Thoracic aorta (tissue), 2 donors: Measurements from ENCODE around the gene PITPNC1. TPM values are rescaled to one million over a fixed set of nuclear protein-coding genes. Genes with fewer than 3 reads are reported as not detected.
"Not testable (repeated sequence)": the region's sequence is repeated elsewhere in the genome, so short reads cannot be mapped to it uniquely, and the experiment has no call there.

Source experiments
- ATAC-seq: fragments of 150-250 bp; one replicate; pipeline ENCODE4 v1.8.0; 2017; ENCODE audit warnings: low read depth; ENCODE audit not compliant: insufficient number of reproducible peaks, low FRiP score
- DNase-seq: peaks from one replicate; pipeline ENCODE4 v3.0.0-alpha.2; 2020; ENCODE audit warnings: low spot score
- H3K27ac ChIP-seq, 2 donors: fragments of 200-600 bp; sonication (generic); 1 replicate in 1 of 2; 2 replicates in 1 of 2; pipeline ENCODE4 v1.5.1; 2016; ENCODE audit warnings: mild to moderate bottlenecking in 2 of 2, moderate library complexity in 2 of 2
- H3K27me3 ChIP-seq: fragments of 200-600 bp; sonication (generic); replicated peaks from 2 replicates; pipeline ENCODE4 v1.6.0; 2016; ENCODE audit warnings: mild to moderate bottlenecking; ENCODE audit not compliant: insufficient read depth
- H3K36me3 ChIP-seq: fragments of 200-600 bp; sonication (generic); one replicate; pipeline ENCODE4 v1.5.1; 2016
- H3K4me1 ChIP-seq, 2 donors: fragments of 200-600 bp; sonication (generic); 1 replicate in 1 of 2; 2 replicates in 1 of 2; pipeline versions ENCODE4 v1.5.1 to v1.6.0; 2016; ENCODE audit warnings: low read depth in 2 of 2, mild to moderate bottlenecking in 1 of 2; ENCODE audit not compliant: control insufficient read depth in 1 of 2
- H3K4me3 ChIP-seq: fragments of 200-600 bp; sonication (generic); 2 replicates; pipeline ENCODE4 v1.5.1; 2016; ENCODE audit warnings: mild to moderate bottlenecking
- H3K9me3 ChIP-seq: fragments of 200-600 bp; sonication (generic); 2 replicates; pipeline ENCODE4 v1.5.1; 2016
- CTCF ChIP-seq: fragments of 200-600 bp; sonication (generic); IDR thresholded peaks from one replicate; pipeline ENCODE4 v1.5.1; 2019; ENCODE audit warnings: antibody characterized with exemption
- total RNA-seq, 2 donors: library from RNA; depleted of rRNA; stranded (reverse); fragments of >200 nt; gene quantifications; one replicate each; pipeline versions ENCODE4 v1.1.0 to v1.2.3, GENCODE V29; 2016

Gene PITPNC1
- total RNA-seq, 2 donors from 2014 or later = 8.4 to 28.8 TPM

GRCh38 chr17:67700725-67701119 is 323.6 kb downstream of the PITPNC1 start:
- H3K36me3 ChIP-seq = no peaks in the 10 kb centered on the region
- H3K4me3 ChIP-seq = no peak overlapping the region
- no peaks in the 10 kb centered on the region for H3K4me1 ChIP-seq
- DNase-seq (no peak), ATAC-seq (no peak)
- H3K9me3 ChIP-seq = no peaks in the 10 kb centered on the region
- no peaks in the 10 kb centered on the region for H3K27me3 ChIP-seq
- H3K27ac ChIP-seq = no peak overlapping the region
- TF ChIP-seq CTCF = no peak

- not testable (repeated sequence) for H3K4me1 ChIP-seq, H3K27me3 ChIP-seq, ATAC-seq, H3K36me3 ChIP-seq, H3K4me3 ChIP-seq, H3K9me3 ChIP-seq, DNase-seq, H3K27ac ChIP-seq
Observed at GRCh38 chr17:67702861-67703260, 325.8 kb downstream of the PITPNC1 start.

- Histone ChIP-seq H3K4me1 (no peaks in the 10 kb centered on the region), H3K36me3 (no peaks in the 10 kb centered on the region), H3K27me3 (no peaks in the 10 kb centered on the region), H3K27ac (no peak overlapping the region), H3K9me3 (no peaks in the 10 kb centered on the region), H3K4me3 (no peak overlapping the region)
- ATAC-seq (no peak), DNase-seq (no peak)
- no peak for TF ChIP-seq CTCF
Observed at GRCh38 chr17:67707442-67707841, 330.4 kb downstream of the PITPNC1 start.

GRCh38 chr17:67708378-67708777 is 331.3 kb downstream of the PITPNC1 start:
- no peak for TF ChIP-seq CTCF
- Histone ChIP-seq H3K27me3 (no peaks in the 10 kb centered on the region), H3K9me3 (no peaks in the 10 kb centered on the region)

GRCh38 chr17:67711916-67712315 is 334.8 kb downstream of the PITPNC1 start:
- Histone ChIP-seq H3K27me3 (no peaks in the 10 kb centered on the region), H3K27ac (no peak overlapping the region), H3K9me3 (no peaks in the 10 kb centered on the region), H3K4me1 (no peaks in the 10 kb centered on the region), H3K36me3 (no peaks in the 10 kb centered on the region), H3K4me3 (no peak overlapping the region)
- no peak for TF ChIP-seq CTCF
- DNase-seq (no peak), ATAC-seq (no peak)

More at GRCh38 chr17:67708378-67708777, 331.3 kb downstream of the PITPNC1 start:
- Histone ChIP-seq H3K36me3 (no peaks in the 10 kb centered on the region), H3K27ac (no peak overlapping the region), H3K4me3 (no peak overlapping the region), H3K4me1 (no peaks in the 10 kb centered on the region)
- ATAC-seq = no peak
- DNase-seq = no peak

- H3K27ac ChIP-seq = no peak overlapping the region
Observed at GRCh38 chr17:67712375-67712774, 335.3 kb downstream of the PITPNC1 start.

More at GRCh38 chr17:67712375-67712774, 335.3 kb downstream of the PITPNC1 start:
- H3K27me3 ChIP-seq = no peaks in the 10 kb centered on the region
- ATAC-seq (no peak), DNase-seq (no peak)
- no peaks in the 10 kb centered on the region for H3K9me3 ChIP-seq
- no peak for TF ChIP-seq CTCF
- no peaks in the 10 kb centered on the region for H3K36me3 ChIP-seq
- no peak overlapping the region for H3K4me3 ChIP-seq
- H3K4me1 ChIP-seq = no peaks in the 10 kb centered on the region
